Measurements from ENCODE around the gene PDX1. TPM values are rescaled to one million over a fixed set of nuclear protein-coding genes. Genes with fewer than 3 reads are reported as not detected.

PDX1 gene
- total RNA-seq, 2 experiments from 2014 or later: not detected

GRCh38 chr13:27918918-27919658, 712 bp upstream of the PDX1 start:
- Mint-ChIP-seq H3K27me3 (peaks cover 94% of the 10 kb centered on the region), H3K9me3 (no peaks in the 10 kb centered on the region), H3K27ac (no peak overlapping the region), H3K36me3 (no peaks in the 10 kb centered on the region), H3K4me3 (no peak overlapping the region), H3K4me1 (peaks cover 39% of the 10 kb centered on the region)
- no peak for DNase-seq

- Mint-ChIP-seq H3K4me3 (peak overlapping the region; percentile 18), H3K4me1 (peaks cover 41% of the 10 kb centered on the region), H3K27ac (no peak overlapping the region), H3K27me3 (peaks cover 92% of the 10 kb centered on the region), H3K36me3 (no peaks in the 10 kb centered on the region), H3K9me3 (no peaks in the 10 kb centered on the region)
- no peak for DNase-seq
Observed at GRCh38 chr13:27919659-27919933, 204 bp upstream of the PDX1 start.

- peak; percentile 6 for DNase-seq
- no peak overlapping the region for H3K27ac Mint-ChIP-seq
- peak overlapping the region; percentile 42 for H3K4me3 Mint-ChIP-seq
Observed at GRCh38 chr13:27920677-27921420, 1.0 kb downstream of the PDX1 start.

GRCh38 chr13:27921421-27921960, 1.7 kb downstream of the PDX1 start:
- peaks cover 93% of the 10 kb centered on the region for H3K27me3 Mint-ChIP-seq
- DNase-seq: peak; percentile 44
- H3K27ac Mint-ChIP-seq: no peak overlapping the region
- no peaks in the 10 kb centered on the region for H3K9me3 Mint-ChIP-seq
- H3K4me1 Mint-ChIP-seq: peaks cover 46% of the 10 kb centered on the region
- no peaks in the 10 kb centered on the region for H3K36me3 Mint-ChIP-seq
- H3K4me3 Mint-ChIP-seq: peak overlapping the region; percentile 42

More at GRCh38 chr13:27920677-27921420, 1.0 kb downstream of the PDX1 start:
- Mint-ChIP-seq H3K36me3 (no peaks in the 10 kb centered on the region), H3K4me1 (peaks cover 42% of the 10 kb centered on the region), H3K9me3 (no peaks in the 10 kb centered on the region), H3K27me3 (peaks cover 93% of the 10 kb centered on the region)

- Mint-ChIP-seq H3K4me3 (no peak overlapping the region), H3K4me1 (peaks cover 52% of the 10 kb centered on the region), H3K36me3 (no peaks in the 10 kb centered on the region), H3K9me3 (no peaks in the 10 kb centered on the region), H3K27ac (no peak overlapping the region), H3K27me3 (peaks cover 93% of the 10 kb centered on the region)
- no peak for DNase-seq
Observed at GRCh38 chr13:27921961-27922882, 2.4 kb downstream of the PDX1 start.

GRCh38 chr13:27922883-27923612, 3.2 kb downstream of the PDX1 start:
- no peak for DNase-seq
- no peak overlapping the region for H3K4me3 Mint-ChIP-seq
- H3K36me3 Mint-ChIP-seq: no peaks in the 10 kb centered on the region
- H3K27me3 Mint-ChIP-seq: peaks cover 93% of the 10 kb centered on the region
- peaks cover 48% of the 10 kb centered on the region for H3K4me1 Mint-ChIP-seq
- H3K9me3 Mint-ChIP-seq: no peaks in the 10 kb centered on the region
- H3K27ac Mint-ChIP-seq: no peak overlapping the region

- Mint-ChIP-seq H3K4me1 (peaks cover 42% of the 10 kb centered on the region), H3K27ac (no peak overlapping the region), H3K9me3 (no peaks in the 10 kb centered on the region), H3K27me3 (peaks cover 93% of the 10 kb centered on the region), H3K4me3 (peak overlapping the region; percentile 53), H3K36me3 (no peaks in the 10 kb centered on the region)
- DNase-seq: peak; percentile 14
Observed at GRCh38 chr13:27923794-27924528, 4.2 kb downstream of the PDX1 start.

- no peak overlapping the region for H3K4me3 Mint-ChIP-seq
- no peak overlapping the region for H3K27ac Mint-ChIP-seq
- no peaks in the 10 kb centered on the region for H3K9me3 Mint-ChIP-seq
- no peaks in the 10 kb centered on the region for H3K36me3 Mint-ChIP-seq
- H3K4me1 Mint-ChIP-seq: peaks cover 38% of the 10 kb centered on the region
- H3K27me3 Mint-ChIP-seq: peaks cover 93% of the 10 kb centered on the region
- DNase-seq: peak; percentile 12
Observed at GRCh38 chr13:27924529-27925141, 4.8 kb downstream of the PDX1 start.

- Mint-ChIP-seq H3K4me1 (peaks cover 37% of the 10 kb centered on the region), H3K4me3 (no peak overlapping the region), H3K27me3 (peaks cover 96% of the 10 kb centered on the region), H3K9me3 (no peaks in the 10 kb centered on the region), H3K36me3 (no peaks in the 10 kb centered on the region), H3K27ac (no peak overlapping the region)
- no peak for DNase-seq
Observed at GRCh38 chr13:27925220-27925991, 5.6 kb downstream of the PDX1 start.

GRCh38 chr13:27926644-27927434, 7.0 kb downstream of the PDX1 start:
- no peaks in the 10 kb centered on the region for H3K9me3 Mint-ChIP-seq
- no peaks in the 10 kb centered on the region for H3K36me3 Mint-ChIP-seq
- peaks cover 29% of the 10 kb centered on the region for H3K4me1 Mint-ChIP-seq
- peak overlapping the region; percentile 22 for H3K4me3 Mint-ChIP-seq
- DNase-seq: peak; percentile 19
- no peak overlapping the region for H3K27ac Mint-ChIP-seq
- H3K27me3 Mint-ChIP-seq: peaks cover 98% of the 10 kb centered on the region

GRCh38 chr13:27927444-27928352, 7.9 kb downstream of the PDX1 start:
- H3K4me1 Mint-ChIP-seq: peaks cover 25% of the 10 kb centered on the region
- no peaks in the 10 kb centered on the region for H3K9me3 Mint-ChIP-seq
- H3K36me3 Mint-ChIP-seq: no peaks in the 10 kb centered on the region
- peaks cover 97% of the 10 kb centered on the region for H3K27me3 Mint-ChIP-seq
- H3K27ac Mint-ChIP-seq: no peak overlapping the region
- no peak overlapping the region for H3K4me3 Mint-ChIP-seq
- DNase-seq: no peak

Measured in activated naive CD8-positive, alpha-beta T cell treated with anti-CD3 and anti-CD28 coated beads for 36 hours (primary cell).